ENCODE results near the gene AOPEP.

AOPEP gene

DNA sequence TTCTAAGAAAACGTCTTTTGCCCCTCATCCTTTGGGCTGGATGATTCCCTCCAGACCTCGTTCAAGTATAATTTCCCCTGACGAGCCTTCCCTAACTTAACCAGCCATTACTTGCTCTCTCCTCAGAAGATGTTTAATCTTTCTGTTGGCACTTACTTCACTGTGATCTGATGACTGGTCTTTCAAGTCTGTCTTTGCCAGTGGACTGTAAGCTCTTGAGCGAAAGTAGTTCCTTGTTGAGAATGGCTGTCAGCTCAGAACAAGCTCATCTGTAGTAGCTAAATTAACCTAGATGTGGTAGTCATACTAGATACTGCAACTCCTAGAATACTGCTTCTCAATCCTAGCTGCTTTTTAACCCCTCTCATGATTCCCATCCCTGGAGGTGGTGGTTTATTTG lies 125.0 kb downstream of the AOPEP start:
- DNase-seq: no peak

GRCh38 chr9:94851892-94852291 lies 125.4 kb downstream of the AOPEP start:
- no peak for DNase-seq

DNA sequence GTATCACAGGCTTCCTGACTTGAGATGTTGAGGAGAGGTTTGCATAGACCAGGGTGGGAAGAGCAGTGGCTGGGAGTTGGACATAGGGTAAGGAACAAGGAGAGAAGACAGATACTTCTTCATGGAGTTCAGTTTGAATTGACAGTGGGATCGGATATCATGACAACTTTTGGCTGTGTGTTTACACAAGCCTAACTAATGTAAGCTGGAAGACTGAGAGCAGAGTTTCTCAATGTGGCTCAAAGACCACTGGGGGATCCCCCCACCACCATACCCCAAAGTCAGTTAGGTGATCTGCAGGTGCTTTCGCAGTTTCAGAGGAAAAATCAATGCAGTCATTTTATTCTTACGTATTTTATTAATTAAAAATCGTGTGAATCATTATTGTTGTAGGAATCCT lies 125.9 kb downstream of the AOPEP start:
- no peak for DNase-seq

GRCh38 chr9:94853887-94854286 lies 127.4 kb downstream of the AOPEP start:
- DNase-seq: no peak

DNA sequence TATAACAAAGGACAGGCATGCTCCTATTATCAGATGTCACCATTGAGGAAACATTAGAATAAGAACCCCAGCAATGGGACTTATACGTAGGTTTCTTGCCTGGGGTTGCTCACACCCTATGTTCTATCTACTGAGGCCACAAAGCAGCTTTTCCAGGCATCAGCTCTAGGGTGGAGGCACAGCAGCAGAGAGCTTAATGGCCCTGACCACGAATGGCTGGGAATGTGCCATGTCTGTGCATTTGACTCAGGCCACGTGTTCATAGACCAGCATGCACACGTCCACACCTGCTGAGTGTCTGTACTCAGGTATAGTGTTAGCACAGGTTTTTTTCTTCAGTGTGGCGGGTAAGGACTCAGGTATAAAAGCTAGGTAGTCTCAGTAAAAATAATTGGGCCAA lies 129.4 kb downstream of the AOPEP start:
- DNase-seq: no peak

GRCh38 chr9:94857791-94858190 lies 131.3 kb downstream of the AOPEP start:
- DNase-seq: no peak

- no peak for DNase-seq
Observed at GRCh38 chr9:94859226-94859625, 132.7 kb downstream of the AOPEP start.

GRCh38 chr9:94859891-94860290 lies 133.4 kb downstream of the AOPEP start:
- DNase-seq: no peak

GRCh38 chr9:94860678-94861588 lies 134.4 kb downstream of the AOPEP start:
- no peak for DNase-seq

DNA sequence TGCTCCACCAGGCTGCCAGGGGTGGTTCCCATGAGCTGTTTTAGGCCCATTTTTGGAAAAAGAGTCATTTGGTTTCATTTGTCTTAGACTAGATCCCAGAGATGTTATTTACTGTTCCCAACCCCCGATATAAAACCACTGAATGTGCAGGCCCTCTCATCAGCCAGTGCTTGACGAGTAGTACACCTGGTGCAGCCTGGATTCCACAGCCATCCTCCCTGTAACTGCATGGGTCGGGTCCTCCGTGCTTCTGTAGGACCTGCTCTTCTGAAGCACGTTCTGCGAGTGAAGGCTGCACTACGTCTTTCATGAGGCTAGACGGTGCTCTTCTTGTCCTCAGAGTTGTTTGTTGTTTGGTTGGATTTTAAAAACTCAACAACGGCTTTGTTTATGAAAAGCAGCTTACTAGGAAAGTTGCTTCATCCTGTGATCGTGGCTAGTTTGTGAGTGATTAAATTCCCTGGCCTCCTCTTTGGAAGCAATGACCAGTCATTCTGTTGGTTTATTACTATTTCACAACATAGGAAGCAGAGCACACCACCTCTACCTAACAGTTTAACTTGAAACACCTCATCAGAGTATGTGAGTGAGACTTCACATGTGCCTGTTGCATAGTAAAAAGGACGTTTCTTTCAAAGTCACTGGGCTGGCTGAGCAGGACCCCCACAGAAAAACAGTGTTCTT lies 135.2 kb downstream of the AOPEP start:
- DNase-seq: peak; percentile 35

DNA sequence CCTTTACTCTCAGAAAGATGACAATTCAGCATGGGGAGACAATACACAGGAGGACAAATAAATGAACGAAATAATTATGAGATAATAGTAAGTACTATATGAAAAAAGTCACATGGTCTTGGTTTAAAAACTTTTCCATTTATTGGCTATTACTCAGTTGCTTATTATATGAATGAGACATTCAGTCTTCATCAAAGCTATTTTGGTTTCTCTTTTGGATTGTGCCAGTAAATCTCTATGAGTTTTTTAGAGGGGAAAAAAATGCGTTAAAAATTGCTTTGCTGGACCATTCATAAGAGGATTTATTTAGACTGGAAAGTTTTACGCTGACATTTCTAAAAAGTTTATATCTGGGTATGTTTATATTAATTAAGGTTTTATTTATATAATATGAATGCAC lies 137.7 kb downstream of the AOPEP start:
- no peak for DNase-seq

GRCh38 chr9:94864862-94865509 lies 138.5 kb downstream of the AOPEP start:
- DNase-seq: no peak

GRCh38 chr9:94865582-94866452 lies 139.3 kb downstream of the AOPEP start:
- DNase-seq: no peak

DNA sequence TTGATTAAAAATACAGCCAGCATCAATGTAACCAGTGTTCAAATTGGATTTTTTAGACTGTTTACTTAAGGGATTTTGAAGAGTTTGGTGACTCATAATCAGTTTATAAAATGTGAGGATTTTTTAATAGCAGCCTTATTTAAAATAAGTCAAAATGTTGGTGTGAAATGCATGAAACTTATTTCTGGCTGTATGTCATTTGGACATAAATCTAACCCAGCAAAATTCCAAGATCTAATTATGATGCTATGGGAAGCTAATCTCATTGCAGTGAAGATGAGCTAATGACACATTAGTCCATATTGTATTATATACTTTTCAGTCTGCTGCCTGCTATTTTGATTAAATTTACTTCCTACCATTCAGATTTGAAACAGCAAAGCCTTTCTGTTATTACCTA lies 140.3 kb downstream of the AOPEP start:
- no peak for DNase-seq

DNA sequence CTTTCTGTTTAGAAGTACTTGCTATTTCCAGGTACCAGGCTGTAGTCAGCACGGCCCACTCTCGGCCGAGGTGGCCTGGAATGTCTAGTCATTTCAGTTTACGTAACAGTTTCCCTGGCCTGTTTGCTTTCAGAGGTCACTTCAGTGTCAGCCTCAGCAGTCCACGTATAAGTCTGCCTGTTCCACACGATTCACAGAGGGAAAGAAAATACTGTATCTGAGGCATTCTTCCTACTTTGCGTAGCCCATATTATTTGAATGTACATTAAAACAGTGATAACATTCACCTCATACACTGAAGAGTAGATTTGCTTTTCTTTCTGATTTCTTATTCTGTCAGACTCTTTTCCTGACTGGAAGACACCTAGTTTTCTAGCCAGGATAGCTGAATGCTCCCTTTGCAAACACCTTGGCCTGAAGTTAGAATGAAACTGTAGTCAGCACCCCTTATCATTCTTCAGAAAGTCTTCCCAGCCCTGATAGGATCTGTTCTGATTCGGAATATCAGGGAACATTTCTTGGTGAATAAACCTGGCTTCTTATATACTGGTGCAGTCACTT lies 140.9 kb downstream of the AOPEP start:
- DNase-seq: no peak

DNA sequence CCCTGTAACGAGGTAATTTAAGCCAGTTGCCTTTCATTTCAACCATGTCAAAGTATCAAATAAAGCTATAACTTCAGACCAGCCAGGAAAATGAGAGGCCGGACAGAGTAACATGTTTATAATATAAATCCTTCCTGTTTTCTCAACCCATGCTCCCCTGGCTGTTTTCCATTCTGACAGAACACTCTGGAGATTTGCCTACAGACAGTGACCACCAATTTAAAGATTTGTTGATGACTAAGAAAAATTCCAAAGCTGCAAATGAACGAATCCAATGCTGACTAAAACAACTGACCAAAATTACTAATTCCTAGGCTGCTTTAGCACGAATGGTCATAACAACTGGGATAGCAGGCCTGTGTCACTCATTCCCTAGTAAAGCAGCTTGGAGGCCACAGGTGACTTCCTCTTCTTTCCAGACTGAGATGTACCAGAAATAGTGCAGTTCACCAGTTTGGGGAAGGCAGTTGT lies 141.4 kb downstream of the AOPEP start:
- no peak for DNase-seq

GRCh38 chr9:94868464-94868863 lies 142.0 kb downstream of the AOPEP start:
- no peak for DNase-seq

DNA sequence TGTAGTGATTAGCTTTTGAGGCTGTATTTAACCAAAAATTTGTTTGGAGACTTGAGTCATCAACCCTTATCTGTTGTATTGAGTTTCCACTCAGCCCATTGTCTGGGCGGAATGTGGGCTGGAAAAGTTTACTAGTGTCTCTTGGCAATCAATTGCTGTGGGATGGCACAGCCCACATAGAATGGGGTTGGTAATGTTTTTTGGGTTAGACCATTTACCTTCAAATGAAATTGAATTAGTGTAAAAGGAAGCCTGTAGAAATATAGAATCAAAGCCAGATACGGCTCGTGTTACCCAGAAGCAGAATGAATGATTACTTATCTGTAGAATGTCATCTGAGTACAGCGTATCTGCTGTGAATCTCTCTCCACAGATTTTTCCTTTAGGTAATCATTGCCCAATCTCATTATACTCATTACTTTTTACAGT lies 142.9 kb downstream of the AOPEP start:
- no peak for DNase-seq

GRCh38 chr9:94870465-94870792 lies 143.9 kb downstream of the AOPEP start:
- DNase-seq: no peak

GRCh38 chr9:94870793-94871558 lies 144.5 kb downstream of the AOPEP start:
- DNase-seq: no peak

DNA sequence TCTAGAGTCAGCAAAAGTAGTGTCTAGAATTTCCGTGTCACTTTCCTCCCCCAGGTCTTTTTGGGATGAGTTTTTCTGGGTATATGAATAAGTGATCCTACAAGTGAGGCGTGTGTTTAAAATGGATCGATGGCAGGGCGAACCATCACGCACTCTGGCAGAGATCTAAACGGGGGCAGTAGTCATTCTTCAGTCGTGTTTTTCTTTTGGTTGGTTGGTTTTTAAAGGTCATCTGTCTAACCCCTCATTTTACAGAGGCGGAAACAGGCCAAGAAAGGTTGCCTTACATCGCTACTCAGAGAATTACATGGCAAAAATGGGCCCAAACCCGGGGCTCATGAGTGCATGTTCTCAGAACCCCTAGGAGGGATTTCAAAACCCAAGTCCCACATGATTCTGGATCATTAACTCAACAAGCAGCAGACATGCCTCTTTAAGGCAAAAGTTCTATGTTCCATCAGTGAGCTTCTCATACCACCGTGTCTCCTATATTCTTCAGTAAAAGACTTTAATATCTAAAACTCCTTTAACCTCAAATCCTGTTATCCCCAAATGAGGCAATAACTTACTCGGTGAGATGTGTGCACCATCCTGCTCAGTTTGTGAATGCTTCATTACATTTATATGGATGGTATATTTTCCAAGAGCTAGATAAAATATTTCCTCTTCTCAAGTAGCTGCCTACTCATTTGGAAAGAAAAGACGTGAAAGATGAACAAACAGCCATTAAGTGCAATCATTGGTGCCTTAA lies 145.8 kb downstream of the AOPEP start:
- DNase-seq: no peak

Measured in NCI-H774 (cell line).